ENCODE results near the gene TENM4. TPM values are rescaled to one million over a fixed set of nuclear protein-coding genes. Genes with fewer than 3 reads are reported as not detected.

TENM4 gene
- total RNA-seq, 1 donor from 2014 or later: 5.1 TPM

DNA sequence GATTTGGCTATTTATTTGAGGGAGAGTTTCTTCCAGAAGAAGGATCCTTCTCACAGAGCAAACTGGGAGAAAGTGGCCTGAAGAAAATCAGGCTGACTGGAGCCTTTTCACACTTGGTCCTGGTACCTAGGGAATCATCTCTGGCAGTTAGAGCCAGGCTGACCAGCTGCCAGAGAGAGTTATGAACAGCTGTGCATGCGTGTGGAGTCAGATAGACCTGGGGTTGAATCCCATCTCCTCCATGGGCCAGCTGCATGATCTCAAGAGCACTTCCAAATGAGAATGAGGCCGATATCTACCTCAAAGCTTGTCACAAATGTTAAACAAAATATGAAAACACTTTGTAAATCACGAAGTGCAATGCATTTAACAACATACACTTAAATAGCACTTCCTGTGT, 390.0 kb downstream of the TENM4 start:
- Histone ChIP-seq H3K4me2 (no peak overlapping the region), H3K36me3 (no peaks in the 10 kb centered on the region), H3K9ac (no peak overlapping the region), H3K27ac (no peak overlapping the region), H3K4me3 (no peak overlapping the region), H3K4me1 (peaks cover 16% of the 10 kb centered on the region), H3F3A (ENCODE audit: low read depth) (no peaks in the 10 kb centered on the region), H3K79me2 (ENCODE audit: low read depth) (no peaks in the 10 kb centered on the region), H3K9me3 (ENCODE audit: low read depth) (no peaks in the 10 kb centered on the region), H3K27me3 (no peaks in the 10 kb centered on the region), H4K20me1 (ENCODE audit: low read depth) (no peaks in the 10 kb centered on the region), H2AFZ (replicated peaks) (no peak overlapping the region)
- H3K4me1 Mint-ChIP-seq: peaks cover 33% of the 10 kb centered on the region
- no peak overlapping the region for H3K4me3 Mint-ChIP-seq
- H3K9me3 Mint-ChIP-seq: no peaks in the 10 kb centered on the region
- no peak for DNase-seq (ENCODE audit: low spot score)
- H3K27me3 Mint-ChIP-seq (ENCODE audit: insufficient read depth, low read depth): no peaks in the 10 kb centered on the region
- H3K36me3 Mint-ChIP-seq: peaks cover under 1% of the 10 kb centered on the region
- TF ChIP-seq EZH2 (IDR thresholded peaks at IDR 0.05): no peak
- no peak for TF ChIP-seq EZH2phosphoT487 (IDR thresholded peaks at IDR 0.05)
- TF ChIP-seq, protein P1, sequence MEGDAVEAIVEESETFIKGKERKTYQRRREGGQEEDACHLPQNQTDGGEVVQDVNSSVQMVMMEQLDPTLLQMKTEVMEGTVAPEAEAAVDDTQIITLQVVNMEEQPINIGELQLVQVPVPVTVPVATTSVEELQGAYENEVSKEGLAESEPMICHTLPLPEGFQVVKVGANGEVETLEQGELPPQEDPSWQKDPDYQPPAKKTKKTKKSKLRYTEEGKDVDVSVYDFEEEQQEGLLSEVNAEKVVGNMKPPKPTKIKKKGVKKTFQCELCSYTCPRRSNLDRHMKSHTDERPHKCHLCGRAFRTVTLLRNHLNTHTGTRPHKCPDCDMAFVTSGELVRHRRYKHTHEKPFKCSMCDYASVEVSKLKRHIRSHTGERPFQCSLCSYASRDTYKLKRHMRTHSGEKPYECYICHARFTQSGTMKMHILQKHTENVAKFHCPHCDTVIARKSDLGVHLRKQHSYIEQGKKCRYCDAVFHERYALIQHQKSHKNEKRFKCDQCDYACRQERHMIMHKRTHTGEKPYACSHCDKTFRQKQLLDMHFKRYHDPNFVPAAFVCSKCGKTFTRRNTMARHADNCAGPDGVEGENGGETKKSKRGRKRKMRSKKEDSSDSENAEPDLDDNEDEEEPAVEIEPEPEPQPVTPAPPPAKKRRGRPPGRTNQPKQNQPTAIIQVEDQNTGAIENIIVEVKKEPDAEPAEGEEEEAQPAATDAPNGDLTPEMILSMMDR (IDR thresholded peaks at IDR 0.05): no peak
- no peak overlapping the region for H3K27ac Mint-ChIP-seq

- Histone ChIP-seq H4K20me1 (ENCODE audit: low read depth) (peaks cover 3% of the 10 kb centered on the region), H3K4me1 (peaks cover 26% of the 10 kb centered on the region), H3K27me3 (no peaks in the 10 kb centered on the region), H3K4me3 (no peak overlapping the region), H3K79me2 (ENCODE audit: low read depth) (no peaks in the 10 kb centered on the region), H3K9ac (no peak overlapping the region), H3K9me3 (ENCODE audit: low read depth) (no peaks in the 10 kb centered on the region), H3F3A (ENCODE audit: low read depth) (no peaks in the 10 kb centered on the region), H3K27ac (no peak overlapping the region), H2AFZ (replicated peaks) (no peak overlapping the region), H3K36me3 (no peaks in the 10 kb centered on the region), H3K4me2 (no peak overlapping the region)
- no peak for DNase-seq (ENCODE audit: low spot score)
- H3K9me3 Mint-ChIP-seq: no peaks in the 10 kb centered on the region
- TF ChIP-seq EZH2 (IDR thresholded peaks at IDR 0.05) (no peak), EZH2phosphoT487 (IDR thresholded peaks at IDR 0.05) (no peak)
- TF ChIP-seq, protein P1 (IDR thresholded peaks at IDR 0.05): no peak
- no peaks in the 10 kb centered on the region for H3K27me3 Mint-ChIP-seq (ENCODE audit: insufficient read depth, low read depth)
- H3K27ac Mint-ChIP-seq: no peak overlapping the region
- H3K36me3 Mint-ChIP-seq: no peaks in the 10 kb centered on the region
- H3K4me3 Mint-ChIP-seq: no peak overlapping the region
- peaks cover 39% of the 10 kb centered on the region for H3K4me1 Mint-ChIP-seq
Observed at GRCh38 chr11:79049741-79050179, 391.1 kb downstream of the TENM4 start.

- H3K4me3 ChIP-seq: no peak overlapping the region
- no peaks in the 10 kb centered on the region for H3K9me3 ChIP-seq (ENCODE audit: low read depth)
- no peak for DNase-seq (ENCODE audit: low spot score)
- no peak overlapping the region for H3K4me2 ChIP-seq
- peaks cover 3% of the 10 kb centered on the region for H4K20me1 ChIP-seq (ENCODE audit: low read depth)
- H3K27ac ChIP-seq: no peak overlapping the region
- Mint-ChIP-seq H3K27me3 (ENCODE audit: insufficient read depth, low read depth) (no peaks in the 10 kb centered on the region), H3K4me3 (no peak overlapping the region), H3K36me3 (no peaks in the 10 kb centered on the region), H3K27ac (no peak overlapping the region), H3K4me1 (peaks cover 43% of the 10 kb centered on the region), H3K9me3 (no peaks in the 10 kb centered on the region)
- no peak overlapping the region for H2AFZ ChIP-seq (replicated peaks)
- no peak for TF ChIP-seq EZH2phosphoT487 (IDR thresholded peaks at IDR 0.05)
- TF ChIP-seq, protein P1 (IDR thresholded peaks at IDR 0.05): no peak
- no peaks in the 10 kb centered on the region for H3K27me3 ChIP-seq
- H3K4me1 ChIP-seq: peaks cover 28% of the 10 kb centered on the region
- no peaks in the 10 kb centered on the region for H3K36me3 ChIP-seq
- H3K9ac ChIP-seq: no peak overlapping the region
- H3F3A ChIP-seq (ENCODE audit: low read depth): no peaks in the 10 kb centered on the region
- H3K79me2 ChIP-seq (ENCODE audit: low read depth): no peaks in the 10 kb centered on the region
Observed at GRCh38 chr11:79047980-79048379, 392.9 kb downstream of the TENM4 start.

Data from neural progenitor cell (in vitro differentiated cells).